GM23338 (cell line): Measurements from ENCODE around the gene MAPK8.

Source experiments
- CREB1 ChIP-seq: fragments of 250-450 bp; sonication (Bioruptor Pico); IDR thresholded peaks from 2 replicates; pipeline ENCODE4 v1.5.0; 2020; ENCODE audit warnings: low read depth, mild to moderate bottlenecking, moderate library complexity
- CTCF ChIP-seq, 2 experiments: fragments of 200-600 bp in 1 of 2; sonication (generic) in 1 of 2; conservative IDR thresholded peaks; 2 replicates each; pipeline versions ENCODE4 v1.5.1 to v1.6.1; 2016 to 2017; ENCODE audit warnings: antibody characterized with exemption in 2 of 2, low read depth in 2 of 2, mild to moderate bottlenecking in 2 of 2, moderate library complexity in 1 of 2
- EZH2 ChIP-seq: fragments of 200-600 bp; sonication (generic); IDR thresholded peaks from one replicate; pipeline ENCODE4 v1.8.0; 2017; ENCODE audit warnings: antibody characterized with exemption, mild to moderate bottlenecking, low read depth; ENCODE audit not compliant: unreplicated experiment
- EZH2phosphoT487 ChIP-seq: fragments of 200-600 bp; sonication (generic); IDR thresholded peaks from one replicate; pipeline ENCODE4 v1.8.1; 2018; ENCODE audit warnings: antibody characterized with exemption; ENCODE audit not compliant: unreplicated experiment
- JUNB ChIP-seq: IDR thresholded peaks from one replicate; pipeline ENCODE4 v1.6.1; 2016; ENCODE audit warnings: antibody characterized with exemption; ENCODE audit not compliant: unreplicated experiment
- NANOG ChIP-seq: IDR thresholded peaks from 2 replicates; pipeline ENCODE4 v1.6.1; 2016; ENCODE audit warnings: antibody characterized with exemption, borderline replicate concordance
- POLR2AphosphoS5 ChIP-seq: IDR thresholded peaks from 2 replicates; pipeline ENCODE4 v1.6.1; 2016; ENCODE audit warnings: antibody characterized with exemption, low read depth
- REST ChIP-seq: IDR thresholded peaks from one replicate; pipeline ENCODE4 v1.6.1; 2018; ENCODE audit warnings: antibody characterized with exemption; ENCODE audit not compliant: unreplicated experiment
- STAT1 ChIP-seq: IDR thresholded peaks from one replicate; pipeline ENCODE4 v1.6.1; 2016; ENCODE audit warnings: antibody characterized with exemption; ENCODE audit not compliant: unreplicated experiment
- ZNF331 ChIP-seq: fragments of 250-450 bp; sonication (Bioruptor Pico); IDR thresholded peaks from 2 replicates; pipeline ENCODE4 v1.5.0; 2020; ENCODE audit warnings: low read depth, mild to moderate bottlenecking, moderate library complexity

GRCh38 chr10:48468130-48468790 is 161.8 kb downstream of the MAPK8 start:
- TF ChIP-seq CTCF (conservative IDR thresholded peaks at IDR 0.05; ENCODE audit: low read depth in 2 of 2) = no peak
- no peak for TF ChIP-seq EZH2
- TF ChIP-seq POLR2AphosphoS5 = no peak
- no peak for TF ChIP-seq STAT1
- TF ChIP-seq REST = no peak
- TF ChIP-seq JUNB = no peak
- TF ChIP-seq EZH2phosphoT487 = no peak
- TF ChIP-seq CREB1 (CRISPR knock-in tag) = no peak
- no peak for TF ChIP-seq NANOG
- TF ChIP-seq ZNF331 (CRISPR knock-in tag) = no peak
